WERI-Rb-1 (cell line): Measurements from ENCODE around the gene TWIST2.

Source experiments
- DNase-seq: peaks from one replicate; pipeline ENCODE4 v3.0.0-alpha.2; 2020
- H3K27ac ChIP-seq: fragments of 250-450 bp; sonication (Bioruptor Pico); 2 replicates; pipeline ENCODE4 v1.5.1; 2020; ENCODE audit warnings: mild to moderate bottlenecking, moderate library complexity
- H3K27me3 ChIP-seq: fragments of 250-450 bp; sonication (Bioruptor Pico); 2 replicates; pipeline ENCODE4 v1.5.1; 2021; ENCODE audit warnings: mild to moderate bottlenecking, low read depth, moderate library complexity; ENCODE audit not compliant: insufficient read depth, severe bottlenecking
- H3K36me3 ChIP-seq: fragments of 250-450 bp; sonication (Bioruptor Pico); 2 replicates; pipeline ENCODE4 v1.5.1; 2020; ENCODE audit warnings: mild to moderate bottlenecking, moderate library complexity
- H3K4me3 ChIP-seq: 2 replicates; pipeline ENCODE4 v1.5.1; 2011; ENCODE audit warnings: low read depth, mild to moderate bottlenecking, control low read depth, low read length
- H3K9me3 ChIP-seq: fragments of 250-450 bp; sonication (Bioruptor Pico); 2 replicates; pipeline ENCODE4 v1.5.1; 2021; ENCODE audit warnings: mild to moderate bottlenecking, moderate library complexity; ENCODE audit not compliant: severe bottlenecking
- CTCF ChIP-seq: IDR thresholded peaks from 2 replicates; pipeline ENCODE4 v1.5.1; 2011; ENCODE audit warnings: low read depth, mild to moderate bottlenecking, control low read depth, inconsistent platforms, low read length

Gene TWIST2

GRCh38 chr2:238854699-238855229 is 6.9 kb downstream of the TWIST2 start:
- TF ChIP-seq CTCF, result no peak
- Histone ChIP-seq H3K27ac (no peak overlapping the region), H3K27me3 (peaks cover 97% of the 10 kb centered on the region), H3K9me3 (no peaks in the 10 kb centered on the region), H3K4me3 (no peak overlapping the region), H3K36me3 (no peaks in the 10 kb centered on the region)
- no peak for DNase-seq

DNA sequence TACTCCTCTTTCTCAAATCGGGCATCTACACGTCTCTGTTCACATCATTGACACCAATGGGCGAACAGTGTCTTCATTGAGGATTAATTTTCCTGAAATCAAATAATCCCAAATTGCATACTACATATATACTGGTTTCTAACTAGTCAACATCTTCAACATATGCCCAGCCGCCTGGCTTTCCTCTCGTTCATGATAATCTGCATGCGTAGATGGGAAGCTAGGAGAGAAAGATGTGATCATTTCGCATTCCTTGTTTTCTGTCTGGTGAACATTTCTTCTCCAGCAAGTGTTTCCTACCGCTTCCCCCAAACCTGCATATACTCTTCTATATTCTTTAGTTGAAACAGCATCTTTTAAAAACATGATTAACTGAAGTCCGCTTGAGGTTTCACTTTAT is 7.4 kb downstream of the TWIST2 start:
- no peak for TF ChIP-seq CTCF
- Histone ChIP-seq H3K9me3 (no peaks in the 10 kb centered on the region), H3K27me3 (peaks cover 97% of the 10 kb centered on the region), H3K27ac (no peak overlapping the region), H3K36me3 (no peaks in the 10 kb centered on the region), H3K4me3 (no peak overlapping the region)
- no peak for DNase-seq

GRCh38 chr2:238855891-238856580 is 8.2 kb downstream of the TWIST2 start:
- Histone ChIP-seq H3K9me3 (no peaks in the 10 kb centered on the region), H3K27ac (no peak overlapping the region), H3K27me3 (peaks cover 97% of the 10 kb centered on the region), H3K36me3 (no peaks in the 10 kb centered on the region), H3K4me3 (no peak overlapping the region)
- TF ChIP-seq CTCF, result no peak
- DNase-seq, result no peak

DNA sequence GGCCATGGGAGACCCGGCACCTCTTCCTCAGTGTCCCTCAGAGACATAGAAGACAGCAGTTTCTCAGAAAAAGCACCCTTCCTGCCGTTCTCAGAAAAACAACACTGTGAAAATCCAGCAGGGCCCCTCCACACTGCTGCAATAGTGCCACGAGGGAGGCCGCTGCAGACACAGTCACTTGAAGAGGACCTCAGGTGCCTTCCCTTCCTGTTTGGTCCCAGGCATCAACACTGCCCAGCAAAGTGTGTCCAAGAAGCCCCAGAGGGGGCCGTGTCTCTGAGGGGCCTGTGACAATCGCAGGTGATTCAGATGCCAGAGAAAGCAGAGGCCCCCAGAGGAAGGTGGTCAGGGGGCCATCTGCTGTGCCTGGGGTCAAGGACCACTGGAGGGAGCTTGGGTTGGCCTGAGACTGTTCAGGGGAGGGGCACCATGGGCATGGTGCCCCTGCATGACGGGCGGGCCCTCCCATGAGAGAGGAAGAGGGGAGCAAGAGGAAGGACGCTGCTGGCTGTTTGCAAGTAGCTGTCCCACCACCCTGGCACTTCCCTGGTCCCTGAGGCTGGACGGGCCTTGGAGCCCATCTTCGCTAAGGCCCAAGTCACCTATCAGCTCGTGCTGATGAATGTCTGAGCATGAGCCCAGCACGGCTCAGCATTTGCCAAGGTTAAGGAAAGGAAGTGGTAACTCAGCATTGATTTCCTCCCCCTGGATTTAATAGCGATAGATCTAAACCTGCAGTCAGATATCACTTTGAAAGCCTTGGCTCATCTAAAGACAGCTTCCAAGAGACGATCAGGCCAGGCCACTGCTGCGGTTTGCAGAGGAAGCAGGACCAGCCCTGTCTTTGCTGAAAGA is 9.1 kb downstream of the TWIST2 start:
- Histone ChIP-seq H3K9me3 (no peaks in the 10 kb centered on the region), H3K27me3 (peaks cover 97% of the 10 kb centered on the region), H3K27ac (no peak overlapping the region), H3K36me3 (no peaks in the 10 kb centered on the region), H3K4me3 (no peak overlapping the region)
- no peak for TF ChIP-seq CTCF
- DNase-seq, result no peak

DNA sequence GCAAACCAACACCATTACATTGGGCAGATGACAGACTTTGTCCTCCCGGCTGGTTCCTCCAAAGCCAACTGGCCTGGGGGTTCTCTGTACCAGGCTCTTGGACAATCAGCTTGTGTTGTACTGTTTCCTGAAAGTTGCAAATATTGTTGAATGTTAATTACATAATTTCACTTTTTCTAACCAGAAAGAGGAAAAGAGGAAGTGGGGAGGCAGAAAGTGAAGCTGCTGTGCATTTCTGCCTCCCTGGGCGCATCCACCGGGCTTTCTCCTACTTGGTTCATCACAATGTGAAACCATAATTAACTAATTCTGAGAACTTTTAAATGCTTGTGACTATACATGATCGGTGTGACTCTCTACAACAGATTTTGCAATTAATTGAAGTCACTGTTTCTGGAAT is 10.1 kb downstream of the TWIST2 start:
- H3K27ac ChIP-seq, result no peak overlapping the region
- H3K9me3 ChIP-seq, result no peaks in the 10 kb centered on the region
- H3K4me3 ChIP-seq, result no peak overlapping the region
- H3K27me3 ChIP-seq, result peaks cover 98% of the 10 kb centered on the region
- TF ChIP-seq CTCF, result no peak
- H3K36me3 ChIP-seq, result no peaks in the 10 kb centered on the region
- no peak for DNase-seq
